Effector memory CD4-positive, alpha-beta T cell (primary cell): ENCODE measurements around the gene IL18RAP.

Source experiments
- DNase-seq, 3 donors: peaks; one replicate each; pipeline ENCODE4 v3.0.0-alpha.2; 2020
- H3K27ac ChIP-seq: 2 replicates; pipeline ENCODE4 v1.7.0; 2013; ENCODE audit warnings: mild to moderate bottlenecking, low read length, moderate library complexity; ENCODE audit not compliant: insufficient read depth, poor library complexity, severe bottlenecking
- H3K27me3 ChIP-seq: replicated peaks from 2 replicates; pipeline ENCODE4 v1.7.0; 2013; ENCODE audit warnings: mild to moderate bottlenecking, low read length; ENCODE audit not compliant: insufficient read depth, control insufficient read depth, poor library complexity, severe bottlenecking
- H3K36me3 ChIP-seq: 2 replicates; pipeline ENCODE4 v1.7.0; 2013; ENCODE audit warnings: mild to moderate bottlenecking, low read length, moderate library complexity; ENCODE audit not compliant: control insufficient read depth, insufficient read depth
- H3K4me1 ChIP-seq: 2 replicates; pipeline ENCODE4 v1.7.0; 2013; ENCODE audit warnings: low read length, mild to moderate bottlenecking; ENCODE audit not compliant: control insufficient read depth, insufficient read depth, poor library complexity, severe bottlenecking
- H3K4me3 ChIP-seq: 2 replicates; pipeline ENCODE4 v1.7.0; 2013; ENCODE audit warnings: low read length, low read depth, mild to moderate bottlenecking; ENCODE audit not compliant: insufficient read depth, poor library complexity, severe bottlenecking
- H3K9me3 ChIP-seq: 2 replicates; pipeline ENCODE4 v1.7.0; 2013; ENCODE audit warnings: mild to moderate bottlenecking, low read length, moderate library complexity; ENCODE audit not compliant: control insufficient read depth

IL18RAP gene

DNA sequence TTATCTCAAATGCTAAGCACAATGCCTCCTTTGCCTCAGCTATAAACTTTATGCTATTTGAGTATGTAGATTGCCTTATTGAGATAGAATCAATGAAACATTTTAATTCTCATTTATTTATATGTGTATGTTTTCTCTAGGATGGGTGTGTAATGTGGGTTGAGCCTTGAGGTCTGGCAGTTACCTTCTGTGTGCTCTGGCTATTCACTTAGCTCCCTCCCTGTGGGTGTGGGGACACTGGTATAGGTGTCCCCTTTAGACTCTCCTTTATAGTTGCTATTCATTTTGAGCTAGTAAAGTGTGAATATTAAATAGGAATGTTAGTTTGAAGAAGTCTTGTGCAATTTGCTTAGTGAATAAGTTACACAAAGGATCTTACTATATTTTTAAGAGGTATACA, 51.8 kb downstream of the IL18RAP start:
- Histone ChIP-seq H3K27ac (no peak overlapping the region), H3K27me3 (no peaks in the 10 kb centered on the region), H3K36me3 (no peaks in the 10 kb centered on the region), H3K4me1 (no peaks in the 10 kb centered on the region), H3K4me3 (no peak overlapping the region), H3K9me3 (no peaks in the 10 kb centered on the region)
- no peak for DNase-seq

DNA sequence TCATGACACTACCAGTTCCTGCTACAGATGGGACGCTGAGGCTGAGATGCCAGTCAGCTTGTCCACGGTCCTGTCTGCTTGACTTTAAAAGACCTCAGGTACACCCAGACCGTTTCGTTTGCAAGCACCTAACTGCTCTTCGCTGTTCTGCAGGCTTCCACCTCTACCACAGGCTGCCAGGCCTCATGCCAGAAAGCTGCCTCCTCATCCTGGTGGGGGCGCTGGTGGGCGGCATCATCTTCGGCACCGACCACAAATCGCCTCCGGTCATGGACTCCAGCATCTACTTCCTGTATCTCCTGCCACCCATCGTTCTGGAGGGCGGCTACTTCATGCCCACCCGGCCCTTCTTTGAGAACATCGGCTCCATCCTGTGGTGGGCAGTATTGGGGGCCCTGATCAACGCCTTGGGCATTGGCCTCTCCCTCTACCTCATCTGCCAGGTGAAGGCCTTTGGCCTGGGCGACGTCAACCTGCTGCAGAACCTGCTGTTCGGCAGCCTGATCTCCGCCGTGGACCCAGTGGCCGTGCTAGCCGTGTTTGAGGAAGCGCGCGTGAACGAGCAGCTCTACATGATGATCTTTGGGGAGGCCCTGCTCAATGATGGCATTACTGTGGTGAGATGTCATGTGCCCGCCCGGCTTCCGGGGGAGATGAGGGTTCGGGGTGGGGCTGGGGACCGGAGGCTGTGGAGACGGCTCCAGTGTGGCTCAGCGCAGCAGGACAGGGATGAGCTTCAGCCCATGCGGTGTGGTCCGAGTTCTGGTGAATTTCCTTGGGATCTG, 55.9 kb downstream of the IL18RAP start:
- H3K27me3 ChIP-seq = no peaks in the 10 kb centered on the region
- H3K4me1 ChIP-seq = no peaks in the 10 kb centered on the region
- no peak overlapping the region for H3K4me3 ChIP-seq
- H3K36me3 ChIP-seq = no peaks in the 10 kb centered on the region
- DNase-seq = no peak
- no peak overlapping the region for H3K27ac ChIP-seq
- no peaks in the 10 kb centered on the region for H3K9me3 ChIP-seq

DNA sequence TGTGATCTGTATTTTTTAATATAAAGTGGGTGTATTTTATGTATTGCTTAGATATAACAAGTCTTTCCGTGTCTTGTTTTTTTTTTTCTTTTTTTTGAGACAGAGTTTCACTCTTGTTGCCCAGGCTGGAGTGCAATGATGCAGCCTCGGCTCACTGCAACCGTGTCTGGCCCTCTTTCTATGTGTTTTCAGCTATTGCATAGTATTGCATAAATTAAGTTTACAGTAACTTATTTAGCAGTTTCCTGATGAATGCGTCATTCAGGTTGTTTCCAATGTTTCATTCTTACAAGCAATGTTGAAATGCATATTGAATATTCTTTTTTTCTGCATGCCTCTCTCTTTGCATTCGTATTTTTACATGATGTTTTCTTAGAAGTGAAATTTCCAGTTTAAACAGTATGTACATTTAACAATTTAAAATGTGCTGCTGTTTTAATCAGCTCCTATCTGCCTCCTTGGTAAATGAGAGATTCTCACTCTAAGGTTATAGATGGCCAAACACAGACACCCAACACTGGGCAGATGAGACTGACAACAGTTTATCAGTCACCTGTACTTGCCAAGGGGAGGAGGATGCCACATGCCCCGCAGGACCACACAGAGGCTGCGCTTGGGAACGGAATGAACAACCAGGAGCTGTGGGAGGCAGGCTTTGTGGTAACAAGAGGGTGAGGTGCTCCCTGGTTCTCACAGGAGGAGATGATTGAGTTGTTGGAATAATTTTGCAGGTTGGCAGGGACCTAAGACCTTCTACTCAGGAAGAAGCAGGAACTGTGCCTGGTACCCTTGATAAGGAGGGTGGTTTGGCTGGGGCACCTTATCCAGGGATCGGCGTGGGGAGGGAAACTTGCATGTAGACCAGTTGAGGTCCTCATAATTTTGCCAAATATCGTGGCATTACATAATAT, 57.6 kb downstream of the IL18RAP start:
- Histone ChIP-seq H3K36me3 (no peaks in the 10 kb centered on the region), H3K4me1 (no peaks in the 10 kb centered on the region), H3K27me3 (no peaks in the 10 kb centered on the region), H3K9me3 (no peaks in the 10 kb centered on the region), H3K27ac (no peak overlapping the region), H3K4me3 (no peak overlapping the region)
- DNase-seq = no peak

DNA sequence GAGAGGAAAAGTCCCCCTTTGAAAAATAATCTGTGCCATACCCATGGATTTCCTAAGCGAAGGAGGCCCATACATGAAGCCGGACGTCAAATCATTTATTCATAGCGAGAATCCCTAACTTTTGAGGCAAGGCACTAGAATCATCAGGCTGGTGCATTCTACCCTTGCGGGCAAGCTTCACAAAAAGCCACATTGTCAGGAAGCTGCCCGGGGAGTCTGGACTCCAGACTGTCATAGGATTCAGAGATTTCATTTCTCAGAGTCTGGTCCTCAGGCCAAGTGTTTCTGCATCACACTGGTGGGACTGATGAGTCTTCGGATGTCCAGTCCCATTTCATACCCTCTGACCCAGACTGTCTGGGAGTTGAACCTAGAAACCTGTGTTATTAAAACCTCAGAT, 59.0 kb downstream of the IL18RAP start:
- DNase-seq = no peak
- no peaks in the 10 kb centered on the region for H3K9me3 ChIP-seq
- H3K27ac ChIP-seq = no peak overlapping the region
- no peaks in the 10 kb centered on the region for H3K36me3 ChIP-seq
- no peaks in the 10 kb centered on the region for H3K27me3 ChIP-seq
- H3K4me1 ChIP-seq = no peaks in the 10 kb centered on the region
- H3K4me3 ChIP-seq = no peak overlapping the region

DNA sequence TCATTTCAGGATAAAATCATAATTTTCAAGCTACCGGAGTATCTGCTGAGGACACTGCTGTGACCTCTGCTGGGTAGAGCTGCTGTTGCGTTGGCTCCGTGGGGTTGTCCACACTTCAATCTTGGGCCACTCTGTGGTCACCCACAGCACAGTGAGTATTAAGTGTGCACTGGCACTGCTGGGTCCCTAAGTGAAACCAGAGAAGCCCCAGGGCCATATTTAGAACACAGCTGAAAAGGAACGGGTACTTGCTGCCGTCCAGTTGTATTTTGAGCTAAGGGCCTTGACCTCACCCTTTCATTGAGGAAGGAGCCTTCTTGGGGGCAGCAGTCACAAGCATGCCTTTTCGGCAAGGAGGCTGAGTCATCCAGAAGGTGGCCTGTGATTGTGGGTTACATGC, 60.1 kb downstream of the IL18RAP start:
- no peaks in the 10 kb centered on the region for H3K36me3 ChIP-seq
- H3K4me3 ChIP-seq = no peak overlapping the region
- H3K27ac ChIP-seq = no peak overlapping the region
- DNase-seq = no peak
- H3K4me1 ChIP-seq = no peaks in the 10 kb centered on the region
- H3K9me3 ChIP-seq = no peaks in the 10 kb centered on the region
- no peaks in the 10 kb centered on the region for H3K27me3 ChIP-seq

DNA sequence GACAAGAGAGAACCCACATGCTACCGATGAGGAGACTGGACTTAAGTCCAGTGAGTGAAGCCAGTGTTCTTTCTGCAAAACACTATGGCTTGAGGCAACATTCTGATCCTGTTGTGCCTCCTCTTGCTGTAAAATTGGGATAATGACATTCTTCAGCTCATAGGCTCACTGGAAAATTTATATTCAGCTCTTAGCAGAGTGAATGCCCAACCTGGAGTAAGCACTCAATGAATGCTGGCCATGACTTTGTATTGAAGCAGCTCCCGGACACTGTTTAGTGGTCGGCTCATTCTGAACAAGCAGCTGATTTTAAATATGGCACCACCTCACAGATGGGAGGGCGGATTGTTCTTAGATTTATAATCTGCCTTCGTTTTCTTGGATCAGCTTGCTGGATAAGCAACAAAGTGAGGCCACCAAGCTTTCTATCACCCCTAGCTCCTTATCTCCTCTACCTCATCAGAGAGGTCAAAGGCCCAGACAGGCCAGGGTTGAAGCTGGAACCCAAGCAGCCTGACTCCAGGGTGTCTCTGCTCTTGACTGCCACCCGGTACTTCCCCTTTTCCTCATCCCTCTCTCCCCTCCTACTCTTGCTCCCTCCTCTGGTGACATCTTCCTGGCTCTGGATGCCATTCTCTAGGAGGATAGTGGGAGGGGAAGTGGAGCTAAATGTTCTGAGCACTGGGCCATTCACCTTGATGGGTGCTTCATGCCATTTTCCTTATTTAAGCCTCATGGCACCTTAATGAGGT, 61.5 kb downstream of the IL18RAP start:
- no peaks in the 10 kb centered on the region for H3K9me3 ChIP-seq
- H3K4me1 ChIP-seq = no peaks in the 10 kb centered on the region
- no peaks in the 10 kb centered on the region for H3K36me3 ChIP-seq
- no peak overlapping the region for H3K4me3 ChIP-seq
- DNase-seq = no peak
- H3K27ac ChIP-seq = no peak overlapping the region
- no peaks in the 10 kb centered on the region for H3K27me3 ChIP-seq

DNA sequence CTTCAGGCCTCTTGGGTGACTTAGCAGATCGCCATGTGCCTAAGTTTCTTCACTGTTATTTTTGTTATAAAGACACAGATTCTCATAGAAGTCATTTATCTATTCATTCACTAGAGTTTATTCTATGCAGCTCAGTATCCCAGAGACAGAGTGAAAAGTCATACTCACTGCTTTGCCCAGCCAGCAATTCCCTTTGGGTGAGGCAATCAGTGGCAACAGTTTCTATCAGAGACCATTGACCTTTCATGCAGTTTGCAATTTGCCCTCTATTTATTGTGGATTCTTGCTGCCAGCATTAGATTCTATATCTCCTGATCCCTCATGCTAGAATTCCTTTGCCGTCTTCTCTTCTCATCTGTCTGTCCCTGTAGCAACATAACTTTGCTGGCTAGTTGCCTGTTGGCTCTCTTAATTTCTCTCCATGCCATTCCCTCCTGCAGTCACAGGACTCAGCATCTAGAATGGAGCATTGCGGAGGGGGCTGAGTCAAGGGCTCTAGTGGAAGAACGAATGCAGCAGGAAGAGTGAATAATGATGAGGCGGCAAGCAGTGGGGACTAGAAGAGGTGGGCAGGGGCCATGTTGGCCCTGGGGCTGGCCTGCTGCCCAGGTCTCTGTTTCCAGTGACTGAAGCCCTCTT, 62.3 kb downstream of the IL18RAP start:
- no peaks in the 10 kb centered on the region for H3K27me3 ChIP-seq
- H3K4me3 ChIP-seq = no peak overlapping the region
- no peaks in the 10 kb centered on the region for H3K4me1 ChIP-seq
- no peaks in the 10 kb centered on the region for H3K36me3 ChIP-seq
- H3K27ac ChIP-seq = no peak overlapping the region
- H3K9me3 ChIP-seq = no peaks in the 10 kb centered on the region
- DNase-seq = no peak

DNA sequence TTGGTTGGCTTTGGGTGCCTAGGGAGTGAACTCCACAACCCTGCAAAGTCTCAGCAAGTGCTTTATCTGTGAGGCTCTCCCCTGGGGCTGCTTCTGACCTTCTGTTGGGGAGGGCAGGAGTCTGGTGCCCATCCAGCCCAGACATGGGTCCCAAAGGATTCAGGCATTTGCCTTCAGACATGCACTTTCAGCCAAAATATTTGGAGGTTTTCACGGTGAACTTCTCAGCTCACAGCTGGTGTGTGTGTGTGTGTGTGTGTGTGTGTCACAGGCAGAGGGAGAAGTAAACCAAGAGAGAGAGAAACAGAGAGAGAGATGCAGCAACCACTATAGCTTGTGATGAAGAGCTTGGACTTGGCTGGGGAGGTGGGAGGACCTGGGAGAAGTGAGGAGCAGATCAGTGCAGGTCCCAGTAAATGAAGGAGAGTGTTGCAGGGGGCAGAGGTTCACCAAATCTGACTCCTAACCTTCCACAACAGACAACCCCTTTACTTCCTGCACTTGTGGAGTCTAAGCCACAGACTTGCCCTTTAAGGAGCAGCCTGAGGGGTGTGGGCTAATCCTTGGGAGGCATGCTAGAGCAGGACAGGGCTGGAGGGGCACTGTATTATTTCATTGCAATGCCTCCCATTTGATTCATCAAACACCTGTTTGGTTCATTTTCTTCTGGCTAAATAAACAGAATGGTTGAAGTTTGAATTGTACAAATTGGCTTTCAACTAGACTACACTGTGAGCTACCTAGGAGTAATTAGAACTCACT, 64.2 kb downstream of the IL18RAP start:
- no peaks in the 10 kb centered on the region for H3K4me1 ChIP-seq
- no peaks in the 10 kb centered on the region for H3K36me3 ChIP-seq
- no peak for DNase-seq
- no peak overlapping the region for H3K4me3 ChIP-seq
- no peaks in the 10 kb centered on the region for H3K27me3 ChIP-seq
- H3K9me3 ChIP-seq = no peaks in the 10 kb centered on the region
- H3K27ac ChIP-seq = no peak overlapping the region

DNA sequence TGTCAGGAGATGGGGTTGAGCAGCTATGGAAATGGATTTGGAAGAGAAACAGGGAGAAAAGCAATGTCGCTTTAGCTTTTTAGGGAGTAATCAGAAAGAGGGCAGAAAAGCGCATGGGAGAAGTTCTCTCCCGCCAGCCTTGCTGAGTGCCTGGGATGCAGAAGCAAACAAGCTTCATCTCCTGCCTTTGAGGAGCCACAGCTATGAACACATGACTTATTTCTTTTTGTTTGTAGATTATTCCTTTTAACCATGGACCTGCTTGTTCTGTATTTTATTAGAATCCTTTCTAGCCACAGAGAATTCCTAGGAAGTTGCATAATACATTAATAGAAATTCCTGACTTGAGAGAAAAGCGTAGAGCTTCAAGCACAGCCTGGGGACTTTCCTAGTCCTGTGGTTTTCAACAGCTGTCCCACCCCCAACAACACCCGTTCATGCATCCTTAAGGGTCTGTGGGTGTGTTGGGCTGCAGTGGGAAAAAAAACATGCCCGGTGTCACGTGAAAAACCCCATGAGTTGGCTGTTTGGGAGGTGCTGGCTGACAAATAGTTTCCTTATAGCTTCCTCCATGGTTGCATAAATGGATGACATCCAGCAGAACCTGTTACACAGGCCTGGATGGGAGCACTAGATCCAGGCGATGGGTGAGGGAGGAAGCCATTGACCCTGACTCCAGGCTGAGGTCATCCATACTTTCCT, 65.0 kb downstream of the IL18RAP start:
- no peak for DNase-seq
- H3K36me3 ChIP-seq = no peaks in the 10 kb centered on the region
- no peaks in the 10 kb centered on the region for H3K27me3 ChIP-seq
- no peak overlapping the region for H3K4me3 ChIP-seq
- no peaks in the 10 kb centered on the region for H3K9me3 ChIP-seq
- no peak overlapping the region for H3K27ac ChIP-seq
- H3K4me1 ChIP-seq = no peaks in the 10 kb centered on the region
